GM21390 (cell line): Measurements from ENCODE around the gene ATP9A.
"Not testable (repeated sequence)": the region's sequence is repeated elsewhere in the genome, so short reads cannot be mapped to it uniquely, and the experiment has no call there.

Source experiments
- ATAC-seq: cut with Tn5 transposase; IDR thresholded peaks from one replicate; pipeline ENCODE4 v1.9.1; 2021; ENCODE audit not compliant: unreplicated experiment

ATP9A gene

DNA sequence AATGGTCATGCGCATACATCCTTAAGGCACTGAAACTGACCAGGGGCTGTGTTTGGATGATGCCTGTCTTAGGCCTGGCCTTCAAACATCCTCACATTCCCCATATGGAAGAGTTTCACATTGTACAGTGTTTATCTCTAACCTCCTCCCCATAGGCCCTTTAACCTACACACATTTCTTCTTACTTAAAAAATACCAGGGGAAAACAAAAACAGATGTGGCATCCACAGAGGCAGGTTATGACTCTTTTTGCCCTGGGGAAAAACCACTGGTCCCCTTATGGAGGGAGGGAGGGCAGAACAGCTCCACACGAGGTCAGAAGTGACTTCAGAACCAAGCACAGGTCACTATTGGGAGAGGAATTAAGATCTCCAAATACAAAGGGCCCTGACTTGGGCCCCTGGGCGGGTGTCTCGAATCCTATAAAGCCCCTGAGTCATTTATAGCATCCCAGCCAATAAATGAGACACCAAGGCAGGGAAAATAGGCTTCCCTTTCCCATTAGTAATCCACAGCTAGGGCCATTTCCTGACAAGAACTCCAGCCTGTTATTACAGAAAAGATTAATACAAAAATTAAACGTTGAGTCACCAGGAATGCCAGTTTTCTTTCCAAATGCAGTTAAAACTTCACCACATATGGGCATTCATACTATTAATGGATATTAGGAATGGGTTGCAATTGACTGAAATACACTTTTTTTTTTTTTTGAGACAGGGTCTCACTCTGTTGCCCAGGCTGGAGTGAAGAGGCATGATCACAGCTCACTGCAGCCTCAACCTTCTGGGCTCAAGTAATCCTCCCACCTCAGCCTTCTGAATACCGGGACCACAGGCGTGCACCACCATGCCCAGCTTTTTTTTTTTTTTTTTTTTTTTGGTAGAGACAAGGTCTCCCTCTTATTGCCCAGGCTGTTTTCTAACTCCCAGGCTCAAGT, 107.2 kb downstream of the ATP9A start:
- ATAC-seq = no peak

DNA sequence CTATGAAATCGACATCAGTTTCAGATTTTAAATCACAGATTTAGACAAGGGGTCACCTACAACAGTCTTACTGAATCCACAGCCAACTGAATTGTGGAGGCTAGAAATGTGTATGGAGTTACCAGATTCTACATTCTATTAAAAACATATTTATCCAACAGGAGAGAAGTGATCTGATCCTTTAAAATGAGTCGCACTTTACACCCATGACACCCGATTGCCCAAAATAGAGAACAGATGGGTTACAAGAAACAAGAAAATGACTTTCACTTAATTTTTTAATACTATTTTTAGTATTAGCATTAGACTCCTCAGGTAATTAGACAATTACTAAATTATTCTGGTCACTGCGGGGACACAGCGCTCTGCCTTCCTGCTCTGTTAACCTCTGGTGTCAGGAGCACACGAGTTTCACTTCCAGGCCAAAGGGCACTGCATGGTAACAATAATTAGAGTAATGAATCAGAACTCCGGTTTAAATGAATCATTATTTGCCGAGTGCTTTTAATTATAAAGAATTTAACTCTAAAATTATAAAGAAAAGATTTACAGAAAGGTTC, 108.6 kb downstream of the ATP9A start:
- no peak for ATAC-seq

- no peak for ATAC-seq
Measured at GRCh38 chr20:51656726-51657260, 111.4 kb downstream of the ATP9A start.

DNA sequence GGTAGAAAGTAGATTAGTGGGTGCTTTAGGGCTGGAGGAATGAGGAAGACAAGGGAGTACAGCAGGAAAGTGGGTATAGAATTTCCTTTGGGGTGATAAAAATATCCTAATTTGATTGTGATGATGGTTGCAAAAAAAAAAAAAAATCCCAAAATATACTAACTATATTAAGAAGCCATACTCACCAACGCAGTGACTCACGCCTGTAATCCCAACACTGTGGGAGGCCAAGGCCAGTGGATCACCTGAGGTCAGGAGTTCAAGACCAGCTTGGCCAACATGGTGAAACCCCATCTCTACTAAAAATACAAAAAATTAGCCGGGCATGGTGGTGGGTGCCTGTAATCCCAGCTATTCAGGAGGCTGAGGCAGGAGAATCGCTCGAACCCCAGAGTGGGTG, 112.1 kb downstream of the ATP9A start:
- not testable (repeated sequence) for ATAC-seq

DNA sequence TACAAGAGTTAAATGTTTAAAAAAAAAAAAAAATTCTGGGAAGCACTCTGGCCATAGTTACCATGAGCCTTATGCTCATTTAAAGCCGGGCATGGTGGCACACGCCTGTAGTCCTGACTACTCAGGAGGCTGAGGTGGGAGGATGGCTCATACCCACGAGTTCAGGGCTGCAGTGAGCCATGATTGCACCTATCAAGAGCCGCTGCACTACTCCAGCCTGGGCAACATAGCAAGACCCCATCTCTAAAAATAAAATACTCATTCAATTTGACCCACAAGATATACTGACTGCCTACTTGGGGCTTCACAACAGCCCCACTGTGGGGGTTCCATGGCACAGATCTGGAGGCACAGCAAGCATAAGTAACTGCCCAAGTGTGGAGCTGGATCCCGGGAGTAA, 113.7 kb downstream of the ATP9A start:
- no peak for ATAC-seq

- ATAC-seq = no peak
Measured at GRCh38 chr20:51654060-51654459, 114.1 kb downstream of the ATP9A start.

DNA sequence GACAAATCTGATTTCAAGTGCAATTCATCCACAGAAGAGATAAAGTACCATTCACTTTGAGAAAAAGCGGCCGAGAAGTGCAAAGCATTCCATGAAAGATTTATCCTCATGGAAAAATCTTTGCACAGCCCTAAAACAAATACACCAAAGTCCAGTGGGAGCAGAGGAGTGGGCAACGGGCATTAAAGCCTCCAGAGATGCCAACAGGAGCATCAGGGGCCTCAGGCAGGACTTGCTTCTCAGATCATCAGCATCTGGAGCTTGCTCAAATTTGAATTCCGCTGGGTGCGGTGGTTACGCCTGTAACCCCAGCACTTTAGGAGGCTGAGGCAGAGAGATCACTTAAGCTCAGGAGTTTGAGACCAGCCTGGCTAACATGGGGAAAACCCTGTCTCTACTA, 115.0 kb downstream of the ATP9A start:
- no peak for ATAC-seq

- ATAC-seq = no peak
Measured at GRCh38 chr20:51651921-51652549, 116.2 kb downstream of the ATP9A start.

GRCh38 chr20:51650685-51651134, 117.5 kb downstream of the ATP9A start:
- ATAC-seq = no peak

DNA sequence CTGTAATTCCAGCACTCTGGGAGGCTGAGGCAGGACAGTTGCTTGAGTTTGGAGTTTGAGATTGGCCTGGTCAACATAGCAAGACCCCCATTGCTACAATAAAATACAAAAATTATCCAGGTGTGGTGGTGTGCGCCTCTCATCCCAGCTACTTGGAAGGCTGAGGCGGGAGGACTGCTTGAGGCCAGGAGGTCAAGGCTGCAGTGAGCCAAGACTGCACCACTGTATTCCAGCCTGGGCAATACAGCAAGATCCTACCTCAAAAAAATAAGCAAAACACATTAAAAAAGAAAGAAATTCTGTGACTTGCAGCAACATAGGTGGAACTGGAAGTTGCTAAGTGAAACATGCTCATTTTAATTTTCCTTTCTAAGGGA, 119.6 kb downstream of the ATP9A start:
- no peak for ATAC-seq

GRCh38 chr20:51647674-51648570, 120.3 kb downstream of the ATP9A start:
- no peak for ATAC-seq

DNA sequence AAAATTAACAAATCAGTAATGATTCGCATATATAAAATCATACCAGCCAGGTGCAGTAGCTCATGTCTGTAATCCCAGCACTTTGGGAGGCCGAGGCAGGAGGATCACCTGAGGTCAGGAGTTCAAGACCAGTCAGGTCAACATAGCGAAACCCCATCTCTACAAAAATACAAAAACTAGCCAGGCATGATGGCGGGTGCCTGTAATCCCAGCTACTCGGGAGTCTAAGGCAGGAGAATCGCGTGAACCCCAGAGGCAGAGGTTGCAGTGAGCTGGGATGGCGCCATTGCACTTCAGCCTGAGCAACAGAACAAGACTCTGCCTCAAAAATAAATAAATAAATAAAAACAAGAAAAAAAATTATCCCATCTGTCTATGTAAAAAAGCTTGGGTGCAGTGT, 124.4 kb downstream of the ATP9A start:
- ATAC-seq = not testable (repeated sequence)

DNA sequence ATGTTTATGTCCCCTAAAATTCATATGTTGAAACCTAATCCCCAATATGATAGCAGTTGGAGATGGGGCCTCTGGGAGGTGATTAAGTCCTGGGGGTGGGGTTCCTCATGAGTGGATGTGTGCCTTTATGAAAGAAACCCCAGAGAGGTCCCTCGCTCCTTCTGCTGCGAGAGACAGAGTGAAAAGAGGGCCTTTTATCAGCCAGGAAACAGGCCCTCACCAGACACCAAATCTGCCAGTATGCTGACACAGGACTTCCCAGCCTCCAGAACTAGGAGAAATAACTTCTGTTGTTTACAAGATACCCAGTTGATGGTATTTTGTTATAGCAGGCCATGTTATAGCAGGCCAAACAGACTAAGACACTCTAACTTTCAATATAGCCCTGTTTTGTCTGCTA, 124.8 kb downstream of the ATP9A start:
- no peak for ATAC-seq

DNA sequence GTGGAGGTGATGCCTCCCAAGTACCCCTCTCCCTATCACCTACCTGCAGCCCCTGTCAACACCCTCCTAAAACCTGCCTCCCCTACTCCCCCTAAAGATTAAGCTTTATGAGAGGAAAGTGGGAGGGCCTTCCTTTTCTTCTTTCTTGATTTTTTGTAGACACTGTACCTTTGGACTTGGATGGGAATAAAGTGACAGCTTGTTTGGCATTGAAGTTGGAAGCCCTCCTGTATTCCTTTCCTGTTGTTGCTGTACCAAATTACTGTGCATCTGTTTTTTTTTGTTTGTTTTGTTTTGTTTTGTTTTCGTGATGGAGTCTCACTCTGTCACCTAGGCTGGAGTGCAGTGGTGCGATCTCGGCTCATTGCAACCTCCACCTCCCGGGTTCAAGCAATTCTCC, 126.3 kb downstream of the ATP9A start:
- ATAC-seq = no peak

DNA sequence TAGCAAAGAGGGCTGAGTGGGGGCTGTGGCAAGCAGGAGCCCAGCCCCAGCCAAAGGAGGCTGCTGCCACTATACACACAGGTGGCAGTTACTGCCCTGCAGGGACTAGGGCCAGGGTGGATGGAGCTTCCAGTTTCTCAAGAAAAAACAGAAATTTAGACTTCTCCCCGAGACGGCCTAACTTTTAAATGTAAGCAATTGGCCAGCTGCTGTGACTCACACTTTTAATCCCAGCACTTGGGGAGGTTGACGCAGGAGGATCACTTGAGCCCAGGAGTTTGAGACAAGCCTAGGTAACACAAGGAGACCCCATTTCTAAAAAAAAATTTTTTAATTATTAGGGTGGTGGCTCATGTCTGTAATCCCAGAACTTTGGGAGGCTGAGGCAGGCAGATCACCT, 127.4 kb downstream of the ATP9A start:
- no peak for ATAC-seq

- no peak for ATAC-seq
Measured at GRCh38 chr20:51639206-51639832, 128.9 kb downstream of the ATP9A start.

- no peak for ATAC-seq
Measured at GRCh38 chr20:51637241-51637640, 130.9 kb downstream of the ATP9A start.

DNA sequence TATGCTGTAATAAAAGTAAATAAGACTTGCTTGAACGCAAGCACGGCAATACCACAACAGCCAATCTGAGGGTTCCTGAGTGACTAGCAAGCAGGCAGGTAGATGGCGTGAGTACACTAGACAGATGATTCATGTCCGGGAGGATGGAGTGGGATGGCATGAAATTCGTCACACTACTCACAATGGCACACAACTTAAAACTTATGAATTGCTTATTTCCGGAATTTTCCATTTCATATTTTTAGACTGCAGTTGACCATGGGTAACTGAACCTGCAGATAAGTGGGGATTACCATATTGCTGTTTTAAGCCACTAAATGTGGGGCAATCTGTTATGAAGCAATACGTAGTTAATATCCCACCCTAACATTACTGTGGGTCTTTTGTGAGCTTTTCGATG, 132.1 kb downstream of the ATP9A start:
- no peak for ATAC-seq

DNA sequence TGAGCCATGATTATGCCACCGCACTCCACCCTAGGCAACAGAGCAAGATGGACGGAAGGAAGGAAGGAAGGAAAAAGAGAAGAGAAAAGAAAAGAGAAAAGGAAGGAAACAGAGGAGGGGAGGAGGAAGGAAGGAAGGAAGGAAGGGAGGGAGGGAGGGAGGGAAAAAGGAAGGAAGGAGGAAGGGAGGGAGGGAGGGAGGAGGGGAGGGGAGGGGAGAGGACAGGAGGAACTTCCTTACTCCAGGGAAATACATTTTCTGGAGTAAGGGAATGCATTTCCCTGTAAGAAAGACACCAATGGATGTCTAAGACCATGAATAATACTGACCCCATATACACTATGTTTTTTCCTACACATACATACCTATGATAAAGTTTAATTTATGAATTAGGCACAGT, 132.5 kb downstream of the ATP9A start:
- ATAC-seq = no peak

DNA sequence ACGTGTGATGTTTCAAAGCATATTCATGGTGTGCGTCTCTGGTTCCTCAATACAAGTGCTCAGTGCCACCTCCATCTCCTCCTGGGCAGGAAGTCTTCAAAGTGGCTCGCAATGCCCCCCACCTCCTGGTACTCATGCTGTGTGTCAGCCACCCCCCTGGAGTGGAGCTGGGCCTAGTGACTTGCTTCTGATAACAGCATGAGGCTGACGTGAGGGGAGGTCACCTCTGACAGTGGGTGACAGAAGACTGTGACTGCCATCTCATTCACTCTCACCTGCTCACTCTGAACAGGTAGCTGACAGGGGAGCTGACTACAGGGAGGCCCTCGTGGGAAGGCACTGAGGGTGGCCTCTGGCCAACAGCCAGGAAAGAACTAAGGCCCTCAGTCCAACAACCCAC, 133.3 kb downstream of the ATP9A start:
- ATAC-seq = no peak
